GM12864 (cell line): ENCODE data around the gene QRICH2.

Experiments
- DNase-seq: peaks from one replicate; pipeline ENCODE4 v3.0.0-alpha.2; 2011; ENCODE audit warnings: low read depth
- H3K4me3 ChIP-seq: 2 replicates; pipeline ENCODE4 v1.5.1; 2011; ENCODE audit warnings: mild to moderate bottlenecking, low read depth, low read length, control low read depth
- TF ChIP-seq, protein P1 (sequence below): IDR thresholded peaks from 2 replicates; pipeline ENCODE4 v1.5.1; 2011; ENCODE audit warnings: low read depth, mild to moderate bottlenecking, moderate library complexity, low read length, control low read depth, inconsistent platforms; ENCODE audit errors: missing control alignments

QRICH2 gene, protein sequence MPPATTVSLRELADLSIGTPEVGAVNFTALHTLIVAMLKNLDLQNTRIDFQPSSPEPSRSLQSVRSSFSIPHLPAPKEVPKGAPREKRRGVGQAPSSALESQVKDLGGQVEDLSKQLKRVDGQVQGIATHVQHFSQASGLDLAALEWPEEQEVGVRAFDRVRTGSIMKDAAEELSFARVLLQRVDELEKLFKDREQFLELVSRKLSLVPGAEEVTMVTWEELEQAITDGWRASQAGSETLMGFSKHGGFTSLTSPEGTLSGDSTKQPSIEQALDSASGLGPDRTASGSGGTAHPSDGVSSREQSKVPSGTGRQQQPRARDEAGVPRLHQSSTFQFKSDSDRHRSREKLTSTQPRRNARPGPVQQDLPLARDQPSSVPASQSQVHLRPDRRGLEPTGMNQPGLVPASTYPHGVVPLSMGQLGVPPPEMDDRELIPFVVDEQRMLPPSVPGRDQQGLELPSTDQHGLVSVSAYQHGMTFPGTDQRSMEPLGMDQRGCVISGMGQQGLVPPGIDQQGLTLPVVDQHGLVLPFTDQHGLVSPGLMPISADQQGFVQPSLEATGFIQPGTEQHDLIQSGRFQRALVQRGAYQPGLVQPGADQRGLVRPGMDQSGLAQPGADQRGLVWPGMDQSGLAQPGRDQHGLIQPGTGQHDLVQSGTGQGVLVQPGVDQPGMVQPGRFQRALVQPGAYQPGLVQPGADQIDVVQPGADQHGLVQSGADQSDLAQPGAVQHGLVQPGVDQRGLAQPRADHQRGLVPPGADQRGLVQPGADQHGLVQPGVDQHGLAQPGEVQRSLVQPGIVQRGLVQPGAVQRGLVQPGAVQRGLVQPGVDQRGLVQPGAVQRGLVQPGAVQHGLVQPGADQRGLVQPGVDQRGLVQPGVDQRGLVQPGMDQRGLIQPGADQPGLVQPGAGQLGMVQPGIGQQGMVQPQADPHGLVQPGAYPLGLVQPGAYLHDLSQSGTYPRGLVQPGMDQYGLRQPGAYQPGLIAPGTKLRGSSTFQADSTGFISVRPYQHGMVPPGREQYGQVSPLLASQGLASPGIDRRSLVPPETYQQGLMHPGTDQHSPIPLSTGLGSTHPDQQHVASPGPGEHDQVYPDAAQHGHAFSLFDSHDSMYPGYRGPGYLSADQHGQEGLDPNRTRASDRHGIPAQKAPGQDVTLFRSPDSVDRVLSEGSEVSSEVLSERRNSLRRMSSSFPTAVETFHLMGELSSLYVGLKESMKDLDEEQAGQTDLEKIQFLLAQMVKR (N-terminal part only)

DNA sequence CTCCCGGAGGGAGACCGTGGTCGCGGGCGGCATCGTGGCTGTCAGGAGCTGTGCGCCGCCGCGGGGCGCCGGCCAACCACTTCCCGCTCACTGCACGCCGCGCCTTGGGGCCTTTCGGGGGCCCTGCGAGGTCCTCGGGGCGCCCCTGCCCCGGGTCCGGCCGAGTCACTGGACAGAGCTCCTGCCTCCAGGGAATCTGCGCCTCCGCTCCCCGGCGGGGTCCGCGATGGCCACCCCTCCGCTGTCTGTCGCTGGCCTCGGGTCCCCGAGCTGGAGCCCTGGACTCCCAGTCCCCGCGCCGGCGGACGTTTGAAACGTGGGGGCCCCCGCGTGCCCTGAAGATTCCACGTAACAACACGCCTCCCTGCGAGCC, at the start of gene QRICH2:
TSS of gene QRICH2 (minus strand) at position 311 of the 373 bp plus-strand sequence. CDS start at position 33, 278 bp downstream.
- no peak within 1 kb of the TSS for H3K4me3 ChIP-seq
- TF ChIP-seq, protein P1, sequence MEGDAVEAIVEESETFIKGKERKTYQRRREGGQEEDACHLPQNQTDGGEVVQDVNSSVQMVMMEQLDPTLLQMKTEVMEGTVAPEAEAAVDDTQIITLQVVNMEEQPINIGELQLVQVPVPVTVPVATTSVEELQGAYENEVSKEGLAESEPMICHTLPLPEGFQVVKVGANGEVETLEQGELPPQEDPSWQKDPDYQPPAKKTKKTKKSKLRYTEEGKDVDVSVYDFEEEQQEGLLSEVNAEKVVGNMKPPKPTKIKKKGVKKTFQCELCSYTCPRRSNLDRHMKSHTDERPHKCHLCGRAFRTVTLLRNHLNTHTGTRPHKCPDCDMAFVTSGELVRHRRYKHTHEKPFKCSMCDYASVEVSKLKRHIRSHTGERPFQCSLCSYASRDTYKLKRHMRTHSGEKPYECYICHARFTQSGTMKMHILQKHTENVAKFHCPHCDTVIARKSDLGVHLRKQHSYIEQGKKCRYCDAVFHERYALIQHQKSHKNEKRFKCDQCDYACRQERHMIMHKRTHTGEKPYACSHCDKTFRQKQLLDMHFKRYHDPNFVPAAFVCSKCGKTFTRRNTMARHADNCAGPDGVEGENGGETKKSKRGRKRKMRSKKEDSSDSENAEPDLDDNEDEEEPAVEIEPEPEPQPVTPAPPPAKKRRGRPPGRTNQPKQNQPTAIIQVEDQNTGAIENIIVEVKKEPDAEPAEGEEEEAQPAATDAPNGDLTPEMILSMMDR = no peak
- DNase-seq = no peak

DNA sequence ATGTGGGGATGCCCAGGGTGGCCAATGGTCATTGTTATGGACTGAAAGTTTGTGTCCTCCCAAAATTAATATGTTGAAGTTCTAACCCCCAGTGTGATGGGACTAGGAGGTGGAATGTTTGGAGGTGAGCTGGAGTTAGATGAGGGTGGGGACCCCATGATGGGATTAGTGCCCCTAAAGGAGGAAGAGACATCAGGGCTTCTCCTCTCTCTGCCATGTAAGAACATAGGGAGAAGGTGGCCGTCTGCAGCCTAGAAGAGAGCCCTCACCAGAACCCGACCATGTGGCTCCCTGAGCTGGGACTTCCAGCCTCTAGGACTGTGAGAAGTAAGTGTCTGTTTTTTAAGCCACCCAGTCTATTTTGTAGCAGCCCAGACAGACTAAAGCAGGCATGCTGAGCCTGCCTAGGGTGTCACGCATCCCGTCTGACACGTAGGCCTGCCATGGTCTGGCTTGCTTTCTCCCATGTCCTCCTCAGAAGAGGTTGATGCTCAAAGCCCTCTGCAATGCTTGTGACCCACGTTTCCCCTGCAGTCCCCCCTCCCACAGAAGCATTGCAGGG, 49.6 kb upstream of the QRICH2 start:
- H3K4me3 ChIP-seq = no peak overlapping the region
- no peak for DNase-seq
- TF ChIP-seq, protein P1 = no peak

DNA sequence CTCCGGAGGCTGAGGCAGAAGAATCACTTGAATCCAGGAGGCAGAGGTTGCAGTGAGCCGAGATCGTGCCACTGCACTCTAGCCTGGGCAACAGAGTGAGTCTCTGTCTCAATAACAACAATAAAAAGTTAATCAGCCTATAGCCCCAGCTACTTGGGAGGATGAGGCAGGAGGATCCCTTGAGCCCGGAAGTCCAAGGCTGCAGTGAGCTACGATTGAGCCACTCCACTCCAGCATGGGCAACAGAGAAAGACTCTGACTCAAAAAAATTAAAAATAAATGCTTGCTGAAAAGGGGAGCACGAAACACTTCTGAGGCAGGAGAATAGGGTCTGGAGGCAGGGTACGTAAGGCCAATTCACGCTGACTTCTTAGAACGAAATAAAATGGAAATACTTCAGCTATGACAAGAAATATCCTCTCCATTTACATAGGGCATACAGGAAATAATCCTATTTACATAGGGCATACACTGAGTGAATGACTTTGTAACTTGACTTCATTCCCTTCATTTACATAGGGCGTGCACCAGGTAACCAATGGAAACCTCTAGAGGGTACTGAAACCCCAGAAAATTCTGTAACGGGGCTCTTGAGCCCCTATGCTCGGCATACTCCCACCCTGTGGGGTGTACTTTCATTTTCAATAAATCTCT, 48.9 kb upstream of the QRICH2 start:
- no peak overlapping the region for H3K4me3 ChIP-seq
- TF ChIP-seq, protein P1 = no peak
- no peak for DNase-seq

DNA sequence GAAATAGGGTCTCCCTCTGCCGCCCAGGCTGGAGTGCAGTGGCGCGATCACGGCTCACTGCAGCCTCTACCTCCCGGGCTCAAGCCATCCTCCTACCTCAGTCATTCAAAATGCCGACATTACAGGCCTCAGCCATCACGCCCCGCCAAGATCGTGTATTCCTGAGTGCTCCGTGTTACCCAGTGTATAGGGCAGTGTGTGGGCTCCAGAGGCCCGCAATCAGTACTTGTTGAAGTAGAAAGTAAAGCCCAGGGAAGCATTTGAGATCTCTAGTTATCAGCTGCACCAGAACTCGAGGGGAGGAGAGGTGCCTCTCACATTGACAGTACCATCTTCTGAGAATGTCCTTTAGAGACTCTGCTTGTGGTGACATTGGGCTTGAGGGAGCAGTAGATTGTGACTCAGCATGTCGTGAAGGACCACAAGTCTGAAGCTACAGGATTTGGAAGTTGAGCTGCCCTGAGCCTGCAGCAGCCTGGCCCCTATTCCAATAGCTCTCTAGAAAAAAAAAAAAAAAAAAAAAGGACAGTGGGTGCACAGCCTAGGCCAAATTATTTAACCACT, 46.8 kb upstream of the QRICH2 start:
- DNase-seq = no peak
- H3K4me3 ChIP-seq = no peak overlapping the region; the same call in 1 of the 2 replicates
- TF ChIP-seq, protein P1 = no peak

DNA sequence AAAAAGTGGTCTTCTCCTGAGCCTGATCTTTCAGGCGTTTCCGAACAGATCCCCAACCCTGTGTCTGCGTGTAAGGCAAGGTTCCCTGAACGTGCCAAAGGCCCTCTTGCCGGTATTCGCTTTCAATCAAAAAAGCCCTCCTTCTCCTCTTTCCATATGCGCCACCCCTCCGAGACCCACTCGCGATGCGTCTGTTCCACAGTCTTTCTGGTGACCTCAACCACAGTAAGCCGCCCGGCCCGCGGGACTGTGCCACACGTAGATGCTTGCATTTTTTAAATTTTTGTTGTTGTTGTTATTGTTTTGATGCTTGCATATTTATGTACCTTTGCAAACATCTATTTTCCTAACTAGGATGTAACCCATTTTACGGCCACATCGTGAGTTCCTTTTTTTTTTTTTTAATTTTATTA, 46.2 kb upstream of the QRICH2 start:
- H3K4me3 ChIP-seq = peak overlapping the region; percentile 71
- no peak for DNase-seq
- TF ChIP-seq, protein P1 = no peak
